B cell (primary cell): ENCODE results near the gene MVB12B. TPM values are rescaled to one million over a fixed set of nuclear protein-coding genes. Genes with fewer than 3 reads are reported as not detected.

Source experiments
- ATAC-seq: fragments of 200-7000 bp; cut with Tn5 transposase; one replicate; pipeline ENCODE4 v1.10.0; 2021; ENCODE audit warnings: low read depth, mild to moderate bottlenecking, moderate number of reproducible peaks, moderate library complexity
- CTCF ChIA-PET: fragments of 350-600 bp; sonication (Branson Sonifier 250); formaldehyde crosslinking; loops from one replicate; lab custom pipeline; 2021; ENCODE audit warnings: antibody characterized with exemption, inconsistent platforms; lab: Charles Lee
- POLR2A ChIA-PET: fragments of 350-600 bp; sonication (Branson Sonifier 250); formaldehyde crosslinking; loops from one replicate; lab custom pipeline; 2021; ENCODE audit warnings: antibody characterized with exemption; lab: Charles Lee
- DNase-seq: peaks from one replicate; pipeline ENCODE4 v3.0.0; 2013
- H2AFZ ChIP-seq: 2 replicates; pipeline ENCODE4 v1.6.1; 2012; ENCODE audit warnings: mild to moderate bottlenecking, low read depth, low read length; ENCODE audit not compliant: insufficient read depth, poor library complexity, severe bottlenecking
- H3K27ac ChIP-seq, 2 donors: 1 replicate in 1 of 2; 2 replicates in 1 of 2; pipeline ENCODE4 v1.5.1; 2012 to 2013; ENCODE audit warnings: low read length in 2 of 2, mild to moderate bottlenecking in 2 of 2, moderate library complexity in 1 of 2
- H3K27me3 ChIP-seq, 4 experiments: fragments of 200-600 bp in 1 of 4; sonication (generic) in 1 of 4; replicated peaks in 1 of 4; 1 replicate in 2 of 4; 2 replicates in 2 of 4; pipeline versions ENCODE4 v1.6.1 to v1.7.0; 2013 to 2016; ENCODE audit warnings: low read length in 3 of 4, mild to moderate bottlenecking in 2 of 4, mixed read lengths in 1 of 4, moderate library complexity in 1 of 4; ENCODE audit not compliant: insufficient read depth in 4 of 4, control insufficient read depth in 3 of 4; ENCODE audit errors: control extremely low read depth in 1 of 4
- H3K36me3 ChIP-seq, 2 experiments: replicated peaks in 1 of 2; 1 replicate in 1 of 2; 2 replicates in 1 of 2; pipeline versions ENCODE4 v1.6.1 to v1.7.1; 2013; ENCODE audit warnings: low read length in 1 of 2; ENCODE audit not compliant: insufficient read depth in 2 of 2, control insufficient read depth in 1 of 2; ENCODE audit errors: control extremely low read depth in 1 of 2, extremely low read depth in 1 of 2
- H3K4me1 ChIP-seq, 2 donors: fragments of 200-600 bp in 1 of 2; sonication (generic) in 1 of 2; 1 replicate in 1 of 2; 2 replicates in 1 of 2; pipeline versions ENCODE4 v1.5.1 to v1.6.1; 2013 to 2017; ENCODE audit warnings: low read length in 2 of 2; ENCODE audit not compliant: control insufficient read depth in 2 of 2, insufficient read depth in 2 of 2
- H3K4me2 ChIP-seq: replicated peaks from 2 replicates; pipeline ENCODE3; 2012; ENCODE audit warnings: mild to moderate bottlenecking, low read depth, low read length; ENCODE audit not compliant: poor library complexity, severe bottlenecking
- H3K4me3 ChIP-seq, 5 experiments: fragments of 200-600 bp in 1 of 5; sonication (generic) in 1 of 5; 1 replicate in 3 of 5; 2 replicates in 2 of 5; pipeline versions ENCODE4 v1.5.1 to v1.7.0; 2011 to 2016; ENCODE audit warnings: low read length in 4 of 5, mild to moderate bottlenecking in 4 of 5, low read depth in 2 of 5, control low read depth in 1 of 5, moderate library complexity in 1 of 5; ENCODE audit not compliant: insufficient read depth in 1 of 5; ENCODE audit errors: control extremely low read depth in 1 of 5, extremely low read depth in 1 of 5
- H3K79me2 ChIP-seq: fragments of 200-600 bp; sonication (generic); one replicate; pipeline ENCODE4 v1.6.0; 2016; ENCODE audit warnings: low read length; ENCODE audit not compliant: control insufficient read depth, insufficient read depth
- H3K9ac ChIP-seq: fragments of 200-600 bp; sonication (generic); 2 replicates; pipeline ENCODE4 v1.6.1; 2017; ENCODE audit warnings: mild to moderate bottlenecking, low read length, moderate library complexity
- H3K9me3 ChIP-seq, 3 donors: one replicate each; pipeline versions ENCODE4 v1.6.1 to v1.7.1; 2013; ENCODE audit warnings: low read length in 2 of 3; ENCODE audit not compliant: control insufficient read depth in 2 of 3, insufficient read depth in 1 of 3; ENCODE audit errors: control extremely low read depth in 1 of 3
- H4K20me1 ChIP-seq: 2 replicates; pipeline ENCODE4 v1.6.0; 2012; ENCODE audit warnings: mild to moderate bottlenecking, low read length; ENCODE audit not compliant: insufficient read depth, control insufficient read depth, poor library complexity, severe bottlenecking
- H3K27ac Mint-ChIP-seq: one replicate; pipeline ENCODE4 v1.8.0; 2021; ENCODE audit warnings: mixed read lengths
- H3K27me3 Mint-ChIP-seq: one replicate; pipeline ENCODE4 v1.8.0; 2021; ENCODE audit warnings: mixed read lengths
- H3K4me1 Mint-ChIP-seq: one replicate; pipeline ENCODE4 v1.8.0; 2021; ENCODE audit warnings: mixed read lengths
- H3K4me3 Mint-ChIP-seq: one replicate; pipeline ENCODE4 v1.8.0; 2021; ENCODE audit warnings: mixed read lengths
- H3K9me3 Mint-ChIP-seq: one replicate; pipeline ENCODE4 v1.8.0; 2022; ENCODE audit warnings: mixed read lengths; ENCODE audit not compliant: insufficient read depth
- EZH2 ChIP-seq: IDR thresholded peaks from 2 replicates; pipeline ENCODE4 v1.6.1; 2012; ENCODE audit warnings: borderline replicate concordance, low read depth, mild to moderate bottlenecking, moderate library complexity, low read length; ENCODE audit not compliant: insufficient read depth, poor library complexity, severe bottlenecking
- WGBS: methylation state at CpG from one replicate; pipeline ENCODE4 v1.1.5; 2013; ENCODE audit warnings: missing lambda C conversion rate; ENCODE audit not compliant: insufficient coverage; 5-methylcytosine and 5-hydroxymethylcytosine counted together
- intact Hi-C: fragments of 100-400 bp; cut with micrococcal nuclease; formaldehyde crosslinking; loops from one replicate; pipeline ENCODE4 v1.10.0; 2022
- polyA plus RNA-seq: library from polyadenylated mRNA; depleted of rRNA; stranded (reverse); fragments of >200 nt; gene quantifications from 2 replicates; pipeline ENCODE4 v1.2.3, GENCODE V29; 2012
- total RNA-seq, 2 donors: library from RNA; stranded (reverse); fragments of 120-200 nt in 1 of 2; gene quantifications; 1 replicate in 1 of 2; 2 replicates in 1 of 2; pipeline versions ENCODE4 v1.2.3 to v1.2.4, GENCODE V29; 2013 to 2022
- TF ChIP-seq, protein P1 (sequence below): fragments of 200-600 bp; IDR thresholded peaks from one replicate; pipeline ENCODE4 v1.8.0; 2022; ENCODE audit warnings: antibody characterized with exemption, mild to moderate bottlenecking

The MVB12B gene
- total and polyA plus RNA-seq, 2 donors (not counting 1 experiment from before 2014, with no cell fraction given), result 1.2 to 9.8 TPM

DNA sequence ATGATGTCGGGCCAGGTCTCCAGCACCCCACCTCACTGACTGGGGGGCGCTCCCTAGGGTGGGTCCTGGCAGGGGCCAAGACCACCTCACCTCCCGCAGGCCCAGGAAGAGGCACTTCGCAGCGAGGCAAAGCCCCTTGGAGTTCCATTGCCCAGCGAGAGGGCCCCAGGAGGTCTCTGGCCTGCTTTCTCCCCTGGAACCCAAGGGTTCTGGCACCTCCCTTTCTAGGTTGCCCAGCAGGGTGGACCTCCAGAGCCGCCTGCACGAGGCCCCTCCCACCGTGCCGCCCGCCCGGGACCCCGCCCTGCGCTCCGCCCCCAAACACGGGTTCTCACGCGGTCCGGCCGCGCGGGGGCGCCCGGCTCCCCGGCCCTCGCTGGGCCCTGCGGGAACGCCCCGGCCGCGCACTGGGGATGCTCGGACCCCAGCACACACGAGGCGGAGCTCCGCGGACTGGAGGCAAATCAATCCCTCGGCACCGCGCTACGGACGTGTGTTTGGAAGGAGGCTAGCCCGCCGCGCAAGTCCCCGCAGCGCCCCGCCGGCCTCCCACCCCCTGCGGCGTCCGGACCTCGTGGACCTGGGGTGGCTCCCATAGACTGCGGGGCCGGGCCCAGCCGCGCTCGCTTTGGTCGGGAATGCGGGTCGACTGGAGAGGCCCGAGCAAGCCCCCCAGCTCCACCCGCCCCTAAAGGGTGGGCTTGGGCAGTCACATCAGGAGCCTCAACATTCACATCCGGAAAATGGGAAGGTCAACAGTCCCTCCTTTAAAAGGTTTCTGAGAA is 187.6 kb downstream of the MVB12B start:
- peaks cover 2 to 53% (median 25%) of the 10 kb centered on the region in 4 experiments for H3K27me3 ChIP-seq
- ChIA-PET CTCF (interaction anchor here (1.0 to 16.6 kb wide), 10 partner anchors 9 to 49 kb away, joined by 3 to 167 read pairs (median 5); no protein-coding TSS in a partner anchor), POLR2A (interaction anchor here (0.6 kb wide), 1 partner anchor 1192 kb away, joined by 5 read pairs; no protein-coding TSS in a partner anchor)
- Mint-ChIP-seq H3K27ac (peak overlapping the region; percentile 32), H3K27me3 (peaks cover 44% of the 10 kb centered on the region), H3K9me3 (no peaks in the 10 kb centered on the region), H3K4me1 (peaks cover 26% of the 10 kb centered on the region), H3K4me3 (peak overlapping the region; percentile 50)
- H3K4me3 ChIP-seq, result peak overlapping the region in 3 of 5 experiments; percentile 17 to 38 (median 29)
- peak; percentile 97 for ATAC-seq
- no peaks in the 10 kb centered on the region for H4K20me1 ChIP-seq
- H3K79me2 ChIP-seq, result no peaks in the 10 kb centered on the region
- H3K4me2 ChIP-seq, result peak overlapping the region; percentile 73
- peaks cover 24 to 27% of the 10 kb centered on the region in 2 donors for H3K4me1 ChIP-seq
- peaks cover 0 to 5% (median 3%) of the 10 kb centered on the region in 3 donors for H3K9me3 ChIP-seq
- WGBS, result 14% methylated on average over 62 of the region's 63 CpGs
- H3K36me3 ChIP-seq, result no peaks in the 10 kb centered on the region
- TF ChIP-seq, protein P1, sequence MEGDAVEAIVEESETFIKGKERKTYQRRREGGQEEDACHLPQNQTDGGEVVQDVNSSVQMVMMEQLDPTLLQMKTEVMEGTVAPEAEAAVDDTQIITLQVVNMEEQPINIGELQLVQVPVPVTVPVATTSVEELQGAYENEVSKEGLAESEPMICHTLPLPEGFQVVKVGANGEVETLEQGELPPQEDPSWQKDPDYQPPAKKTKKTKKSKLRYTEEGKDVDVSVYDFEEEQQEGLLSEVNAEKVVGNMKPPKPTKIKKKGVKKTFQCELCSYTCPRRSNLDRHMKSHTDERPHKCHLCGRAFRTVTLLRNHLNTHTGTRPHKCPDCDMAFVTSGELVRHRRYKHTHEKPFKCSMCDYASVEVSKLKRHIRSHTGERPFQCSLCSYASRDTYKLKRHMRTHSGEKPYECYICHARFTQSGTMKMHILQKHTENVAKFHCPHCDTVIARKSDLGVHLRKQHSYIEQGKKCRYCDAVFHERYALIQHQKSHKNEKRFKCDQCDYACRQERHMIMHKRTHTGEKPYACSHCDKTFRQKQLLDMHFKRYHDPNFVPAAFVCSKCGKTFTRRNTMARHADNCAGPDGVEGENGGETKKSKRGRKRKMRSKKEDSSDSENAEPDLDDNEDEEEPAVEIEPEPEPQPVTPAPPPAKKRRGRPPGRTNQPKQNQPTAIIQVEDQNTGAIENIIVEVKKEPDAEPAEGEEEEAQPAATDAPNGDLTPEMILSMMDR, result peak; percentile 76
- no peak for TF ChIP-seq EZH2
- intact Hi-C loops, result loop anchor here (2.0 kb wide), 1 partner anchor 13 kb away; no protein-coding TSS in a partner anchor
- peak overlapping the region; percentile 24 for H3K9ac ChIP-seq
- DNase-seq, result peak; percentile 78
- H2AFZ ChIP-seq, result peak overlapping the region; percentile 61
- H3K27ac ChIP-seq, result no peak overlapping the region
